DMS79 treated with DMSO at 0.1 percent for 48 hours (cell line): ENCODE data around the gene POLR2B.
"Not testable (repeated sequence)": the region's sequence is repeated elsewhere in the genome, so short reads cannot be mapped to it uniquely, and the experiment has no call there.

ENCODE experiments used
- DNase-seq: peaks from one replicate; lab custom pipeline; 2025; lab: John Stamatoyannopoulos, UW

The POLR2B gene

GRCh38 chr4:56986952-56987351 is 8.3 kb downstream of the POLR2B start:
- DNase-seq: no peak

- no peak for DNase-seq
These were observed 11.6 kb downstream of the POLR2B start for GRCh38 chr4:56990109-56990905.

GRCh38 chr4:56995525-56995924 is 16.8 kb downstream of the POLR2B start:
- DNase-seq: no peak

GRCh38 chr4:56999751-57000150 is 21.1 kb downstream of the POLR2B start:
- DNase-seq: no peak

- no peak for DNase-seq
These were observed 34.9 kb downstream of the POLR2B start for GRCh38 chr4:57013543-57014120.

- DNase-seq: no peak
These were observed 40.3 kb downstream of the POLR2B start for GRCh38 chr4:57018980-57019379.

- no peak for DNase-seq
These were observed 41.9 kb downstream of the POLR2B start for GRCh38 chr4:57020467-57021101.

- DNase-seq: no peak
These were observed 44.4 kb downstream of the POLR2B start for GRCh38 chr4:57023104-57023503.

- DNase-seq: no peak
These were observed 55.8 kb downstream of the POLR2B start for GRCh38 chr4:57034520-57034919.

GRCh38 chr4:57037982-57038604 is 59.4 kb downstream of the POLR2B start:
- DNase-seq: peak; percentile 25

- DNase-seq: no peak
These were observed 60.6 kb downstream of the POLR2B start for GRCh38 chr4:57039345-57039744.

- DNase-seq: peak; percentile 48
These were observed 61.8 kb downstream of the POLR2B start for GRCh38 chr4:57040510-57040909.

- DNase-seq: no peak
These were observed 62.3 kb downstream of the POLR2B start for GRCh38 chr4:57041020-57041419.

GRCh38 chr4:57042711-57043169 is 64.0 kb downstream of the POLR2B start:
- no peak for DNase-seq

- DNase-seq: no peak
These were observed 64.9 kb downstream of the POLR2B start for GRCh38 chr4:57043347-57044251.

- DNase-seq: no peak
These were observed 65.6 kb downstream of the POLR2B start for GRCh38 chr4:57044279-57044678.

- DNase-seq: no peak
These were observed 66.3 kb downstream of the POLR2B start for GRCh38 chr4:57044996-57045395.

- DNase-seq: not testable (repeated sequence)
These were observed 68.3 kb downstream of the POLR2B start for GRCh38 chr4:57047046-57047445.

GRCh38 chr4:57048590-57049304 is 70.1 kb downstream of the POLR2B start:
- DNase-seq: no peak

- DNase-seq: no peak
These were observed 72.4 kb downstream of the POLR2B start for GRCh38 chr4:57051095-57051494.

- DNase-seq: no peak
These were observed 72.8 kb downstream of the POLR2B start for GRCh38 chr4:57051524-57051923.
